GM12874 (cell line): ENCODE data around the gene KLF9.

Source experiments
- CTCF ChIP-seq: IDR thresholded peaks from 2 replicates; pipeline ENCODE4 v1.5.1; 2011; ENCODE audit warnings: low read depth, mild to moderate bottlenecking, control low read depth, low read length, moderate library complexity; ENCODE audit not compliant: insufficient read depth

The KLF9 gene

DNA sequence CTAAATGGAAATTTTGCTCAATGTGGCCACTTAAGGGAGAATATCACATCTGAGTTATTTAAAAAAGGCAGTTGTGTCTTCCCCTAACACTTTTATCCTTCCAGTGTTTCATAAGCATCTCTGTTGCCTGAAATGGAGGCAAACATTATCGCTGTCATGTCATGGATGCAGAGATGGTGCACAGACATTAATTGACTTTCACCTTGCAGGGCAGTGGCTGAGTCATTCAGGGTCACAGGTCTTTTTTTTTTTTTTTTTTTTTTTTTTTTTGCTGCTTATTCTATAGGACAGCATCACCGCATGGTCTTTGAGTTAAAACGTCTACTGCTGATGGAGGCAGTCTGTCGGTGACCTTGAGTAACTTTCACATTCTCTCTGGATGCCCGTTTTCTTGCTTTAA lies 36.3 kb upstream of the KLF9 start:
- no peak for TF ChIP-seq CTCF

- no peak for TF ChIP-seq CTCF
Measured at GRCh38 chr9:70449461-70449860, 35.0 kb upstream of the KLF9 start.

- no peak for TF ChIP-seq CTCF
Measured at GRCh38 chr9:70448919-70449318, 34.5 kb upstream of the KLF9 start.

GRCh38 chr9:70444904-70445303 lies 30.4 kb upstream of the KLF9 start:
- TF ChIP-seq CTCF, result no peak

GRCh38 chr9:70442328-70442848 lies 27.9 kb upstream of the KLF9 start:
- TF ChIP-seq CTCF, result no peak

- no peak for TF ChIP-seq CTCF
Measured at GRCh38 chr9:70441622-70442021, 27.2 kb upstream of the KLF9 start.

- TF ChIP-seq CTCF, result no peak
Measured at GRCh38 chr9:70439991-70440706, 25.7 kb upstream of the KLF9 start.
